GM11168 (cell line): ENCODE measurements around the gene FBXO30.

Source experiments
- in situ Hi-C: fragments of 300-500 bp; cut with MboI; formaldehyde crosslinking; loops from one replicate; pipeline ENCODE4 v1.12.0; 2022; ENCODE audit warnings: low sequenced_read_pairs; ENCODE audit not compliant: unreplicated experiment

Gene FBXO30

DNA sequence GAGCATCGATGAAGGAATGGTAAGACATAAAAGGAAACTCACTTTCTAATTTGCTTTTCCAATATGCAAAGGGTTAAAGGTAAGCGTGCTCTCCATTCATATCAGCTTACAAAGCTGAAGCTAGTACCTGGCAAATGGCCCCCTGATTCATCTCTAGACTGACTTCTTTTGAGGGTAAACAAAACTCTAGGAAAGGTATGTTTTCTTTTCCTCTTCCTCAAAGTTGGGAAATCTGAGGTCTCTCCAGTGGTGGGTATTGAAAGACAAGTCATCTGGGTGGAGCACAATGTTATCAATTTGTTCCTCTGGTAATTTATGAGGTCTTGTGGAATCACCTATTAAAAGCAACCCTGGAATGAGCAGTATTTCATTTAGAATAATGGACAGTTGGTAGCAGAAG, 7.9 kb upstream of the FBXO30 start:
- in situ Hi-C loops, result no loop called here

DNA sequence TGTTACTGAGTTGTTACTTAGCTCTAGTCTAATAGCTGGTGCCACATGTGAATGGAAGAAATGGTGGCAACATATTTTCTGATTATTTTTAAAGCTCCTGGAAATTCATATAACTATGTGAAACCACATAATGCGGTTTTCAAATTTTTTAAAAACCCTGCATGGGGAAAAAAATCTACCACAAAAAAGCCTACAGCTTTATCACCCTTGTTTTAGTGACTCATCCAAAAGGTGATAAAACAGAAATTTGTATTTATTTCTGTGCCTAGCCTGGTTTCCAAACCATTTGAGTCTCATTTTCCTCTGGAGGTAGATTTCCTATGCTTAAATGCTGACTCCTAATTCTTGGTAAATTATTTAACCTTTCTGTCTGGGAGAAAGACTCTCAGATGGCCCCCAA, 5.4 kb upstream of the FBXO30 start:
- in situ Hi-C loops, result no loop called here

DNA sequence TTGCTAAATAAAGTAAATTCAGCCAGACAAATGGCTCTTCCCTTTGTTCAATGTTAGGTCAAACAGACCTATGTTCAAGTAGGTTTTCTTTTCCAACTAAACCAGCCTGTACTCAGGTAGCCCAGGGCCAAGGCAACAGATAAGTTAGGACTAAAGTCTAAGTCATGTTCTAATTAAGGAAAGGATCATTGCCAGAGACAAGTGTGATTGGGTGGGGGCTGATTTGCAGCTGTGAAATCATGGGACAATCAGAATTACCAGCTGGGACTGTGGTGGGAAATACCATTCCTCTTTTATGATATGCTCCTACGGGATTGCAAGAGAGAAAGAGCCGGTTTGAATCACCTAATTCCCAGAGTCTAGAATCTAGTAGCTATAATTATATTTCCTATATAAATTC, 4.2 kb upstream of the FBXO30 start:
- in situ Hi-C loops, result no loop called here

DNA sequence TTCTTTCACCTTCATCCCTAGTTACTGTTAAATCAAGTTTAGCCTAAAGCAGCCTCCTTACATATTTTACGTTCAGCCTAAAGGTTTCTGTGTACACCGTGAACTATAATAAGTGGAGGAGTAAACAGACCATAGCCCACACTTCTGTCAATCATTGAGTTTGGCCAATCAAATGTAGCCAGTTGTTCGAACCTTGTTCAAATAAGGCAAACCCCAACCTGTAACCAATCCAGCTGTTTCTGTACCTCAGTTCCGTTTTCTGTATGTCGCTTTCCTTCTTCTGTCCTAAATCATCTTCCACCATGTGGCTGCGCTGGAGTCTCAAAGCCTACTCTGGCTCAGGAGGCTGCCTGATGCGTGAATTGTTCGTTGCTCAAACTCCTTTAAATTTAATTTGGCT, 1.8 kb upstream of the FBXO30 start:
- in situ Hi-C loops, result no loop called here

DNA sequence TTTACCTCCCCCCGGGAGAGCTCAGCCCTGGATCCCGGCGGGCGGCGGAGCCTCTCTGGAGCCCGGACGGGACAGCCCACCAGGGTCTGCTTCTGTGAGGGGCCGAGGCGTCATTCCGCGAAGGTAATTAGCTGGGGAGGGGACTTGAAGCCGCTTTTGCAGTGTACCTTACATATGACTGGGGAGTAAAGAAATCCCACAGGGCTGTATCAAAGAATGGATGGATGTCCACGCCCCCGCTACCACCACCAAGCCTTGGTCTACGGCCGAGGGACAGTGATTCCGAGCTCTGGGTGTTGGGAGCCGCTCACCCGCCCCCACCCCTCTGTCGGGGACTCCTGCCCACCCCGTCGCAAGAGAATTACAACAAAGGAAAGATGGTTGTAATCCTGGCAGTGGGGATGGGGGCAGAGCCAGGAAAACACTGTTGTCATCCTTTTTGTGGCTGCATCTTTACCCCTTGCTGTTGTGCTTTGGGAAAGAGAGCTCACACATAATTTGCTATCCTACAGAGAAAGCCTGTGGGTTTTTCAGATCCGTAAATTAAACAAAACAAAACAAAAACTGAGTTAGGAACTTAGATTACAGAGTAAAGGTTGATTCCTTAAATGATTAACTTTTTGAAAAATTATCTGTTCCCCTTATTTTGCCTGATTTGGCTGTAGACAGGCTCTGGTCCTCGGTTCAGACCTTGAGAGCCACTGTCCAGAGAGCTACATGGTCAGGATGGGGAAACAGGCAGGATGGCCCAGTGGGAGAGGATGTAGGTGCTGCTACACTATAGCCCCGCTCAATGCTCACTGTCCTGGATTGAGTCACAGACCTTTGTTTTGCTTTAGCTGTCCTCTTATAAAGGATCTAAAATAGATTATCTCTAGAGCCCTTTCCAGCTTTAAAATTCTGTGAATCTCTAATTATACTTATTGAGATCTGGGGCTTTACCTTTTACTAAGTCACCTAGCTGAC, 997 bp upstream of the FBXO30 start:
- in situ Hi-C loops, result no loop called here

DNA sequence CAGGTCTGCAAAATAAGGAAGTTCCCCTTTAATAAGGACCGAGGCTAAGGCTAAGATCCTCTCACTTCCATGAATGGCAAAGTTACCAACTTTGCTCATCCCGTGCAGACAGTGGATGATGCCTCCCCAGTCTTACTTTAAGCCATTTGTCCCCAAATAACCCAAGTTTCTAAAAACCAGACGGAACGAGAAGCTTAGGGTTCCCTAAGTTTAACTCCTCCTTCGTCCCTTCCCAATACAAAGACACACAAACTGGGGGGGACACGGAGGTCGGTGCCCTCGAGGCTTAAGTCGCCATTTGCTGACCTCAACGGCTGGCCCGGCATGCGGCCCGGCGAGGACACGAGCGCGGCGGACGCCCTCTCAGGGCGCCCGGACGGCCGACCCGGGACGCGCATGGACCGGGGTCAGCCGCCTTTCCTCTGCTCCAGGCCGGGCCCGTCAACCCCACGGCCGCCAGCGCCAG, 527 bp downstream of the FBXO30 start:
- in situ Hi-C loops, result no loop called here

DNA sequence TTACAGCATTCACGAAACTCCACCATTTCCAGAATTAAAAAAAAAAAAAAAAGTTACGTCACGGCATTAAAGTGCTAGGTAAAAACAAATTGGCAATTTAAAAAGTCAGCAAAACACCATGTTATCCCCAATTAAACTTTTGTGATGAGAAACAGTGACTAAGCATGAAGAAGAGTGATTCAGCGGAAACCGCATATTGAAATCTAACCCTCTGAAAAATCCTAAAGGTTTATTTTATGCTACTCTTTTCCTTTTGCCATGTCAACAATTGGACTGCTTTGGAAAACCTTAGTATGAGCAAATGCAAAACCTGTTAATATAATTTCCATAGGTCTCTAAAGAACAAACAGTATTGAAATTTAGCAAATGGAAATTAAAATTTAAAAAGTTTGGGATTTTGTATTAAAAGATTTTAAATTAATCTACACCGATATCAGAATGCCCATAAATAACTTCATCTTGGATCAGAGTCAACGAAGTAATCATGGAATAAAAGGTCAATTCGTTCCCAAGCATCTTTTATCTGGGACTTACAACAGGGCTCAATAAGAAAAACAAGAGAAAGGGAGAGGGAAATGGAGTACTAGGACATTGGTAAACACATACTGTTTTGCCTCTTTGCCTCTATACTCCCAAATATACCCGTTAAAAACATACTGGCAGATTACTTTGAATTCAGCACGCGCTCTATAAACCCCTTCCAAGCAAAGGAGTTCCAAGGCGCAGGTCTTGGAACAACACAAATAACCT, 1.1 kb downstream of the FBXO30 start:
- in situ Hi-C loops, result no loop called here

DNA sequence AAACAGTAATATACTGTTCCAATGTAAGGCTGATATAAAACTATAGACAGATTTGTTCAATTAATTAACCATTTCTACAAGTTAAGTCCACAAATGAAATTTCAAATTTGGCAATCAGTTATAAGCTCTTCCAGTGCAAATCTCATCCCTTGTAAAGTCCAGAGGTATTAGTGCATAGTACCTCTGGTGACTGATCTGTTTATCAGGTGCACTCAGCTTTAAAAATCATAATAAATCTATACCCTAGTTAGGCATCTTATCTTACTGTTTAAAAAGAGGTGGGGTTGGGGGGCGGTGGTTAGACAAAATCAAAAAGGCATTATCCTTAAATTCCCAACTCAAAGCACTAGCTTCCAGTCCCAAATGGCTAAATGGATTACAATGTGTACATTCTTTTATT, 2.9 kb downstream of the FBXO30 start:
- in situ Hi-C loops, result no loop called here

DNA sequence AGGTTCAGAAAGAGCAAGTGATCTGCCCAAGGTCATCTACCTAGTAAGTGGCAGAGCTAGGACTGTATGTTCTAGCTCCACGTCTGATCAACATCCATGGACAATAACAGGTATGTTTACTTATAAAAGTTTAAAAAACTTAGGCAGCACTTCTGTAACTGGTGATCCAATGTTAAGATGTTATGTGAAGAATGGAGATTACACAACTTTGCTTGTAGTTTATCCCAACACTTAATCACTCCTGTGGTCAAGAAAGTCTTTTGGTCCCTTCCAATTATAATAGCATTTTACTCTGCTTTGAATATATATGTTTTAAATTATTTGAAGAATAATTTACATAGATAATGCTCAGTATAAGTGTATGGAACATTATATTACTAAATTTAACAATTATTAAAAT, 4.8 kb downstream of the FBXO30 start:
- in situ Hi-C loops, result no loop called here

DNA sequence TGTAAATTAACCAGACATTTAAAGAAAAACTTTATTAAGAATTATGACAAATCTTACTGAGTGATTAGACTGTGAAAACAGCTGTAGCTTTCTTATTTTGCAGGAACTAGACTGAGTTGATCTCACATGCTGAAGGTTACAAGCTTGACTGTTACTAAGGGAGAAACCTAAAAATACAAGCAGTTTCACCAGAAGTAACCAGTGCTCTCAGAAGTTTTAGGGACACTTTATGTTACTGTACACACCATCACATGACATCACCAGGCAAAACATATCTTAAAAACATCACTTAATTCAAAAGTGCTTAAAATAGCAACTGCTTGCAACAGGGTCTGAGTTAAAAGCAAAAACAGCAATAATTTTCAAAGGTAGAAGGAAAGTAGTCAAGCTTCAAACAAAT, 5.4 kb downstream of the FBXO30 start:
- in situ Hi-C loops, result no loop called here

DNA sequence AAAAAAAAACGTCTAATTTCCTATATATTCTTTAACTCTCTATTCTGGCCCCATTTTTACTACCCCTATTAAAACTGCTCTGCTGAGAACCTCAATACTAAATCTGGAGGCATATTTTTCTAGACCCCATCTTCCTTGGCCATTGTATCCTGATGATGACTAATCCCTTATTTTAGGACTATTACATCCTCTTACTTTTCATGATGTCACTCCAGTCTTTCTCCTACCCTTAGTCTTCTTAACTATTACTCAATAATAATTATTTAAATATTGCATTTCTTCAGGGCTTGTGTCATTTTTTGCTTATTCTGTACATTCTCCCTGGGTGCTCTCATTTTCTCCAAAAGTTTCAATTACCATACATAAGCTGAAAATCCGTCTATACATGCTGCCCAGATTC, 6.4 kb downstream of the FBXO30 start:
- in situ Hi-C loops, result no loop called here

DNA sequence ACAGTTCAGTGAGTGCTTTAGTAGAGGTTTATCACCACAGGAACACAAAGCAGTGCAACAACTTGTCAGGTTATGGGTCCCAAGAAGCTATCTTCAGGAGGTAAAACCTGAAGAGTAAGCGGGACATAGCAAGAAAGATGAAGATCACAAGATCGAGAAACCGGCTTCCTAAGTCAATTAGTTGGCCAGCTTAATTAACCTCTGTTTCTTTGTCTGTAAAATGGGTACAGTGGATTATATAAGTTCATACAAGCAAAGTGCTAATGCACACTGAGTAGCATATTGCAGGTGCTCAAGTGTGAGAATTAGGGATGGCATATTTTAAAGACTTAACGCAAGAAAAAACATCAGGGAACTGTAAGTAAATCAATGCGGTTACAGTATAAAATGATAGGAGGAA, 12.5 kb downstream of the FBXO30 start:
- in situ Hi-C loops, result no loop called here

DNA sequence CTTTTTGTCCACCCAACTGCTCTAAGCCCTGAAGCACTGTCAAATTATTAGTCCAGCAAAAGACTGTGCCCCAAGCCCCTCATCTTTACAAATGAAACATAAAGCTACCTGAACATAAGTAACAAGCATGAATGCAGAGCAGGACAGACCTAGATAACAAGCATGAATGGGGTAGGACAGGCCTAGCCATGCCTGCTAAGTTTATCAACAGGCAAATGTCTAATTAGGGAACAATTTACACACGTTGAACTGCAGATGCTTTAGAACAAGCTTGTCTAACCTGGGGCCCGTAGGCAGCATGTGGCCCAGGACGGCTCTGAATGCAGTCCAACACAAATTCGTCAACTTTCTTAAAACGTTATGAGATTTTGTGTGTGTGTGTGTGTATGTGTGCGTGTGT, 13.6 kb downstream of the FBXO30 start:
- in situ Hi-C loops, result no loop called here

DNA sequence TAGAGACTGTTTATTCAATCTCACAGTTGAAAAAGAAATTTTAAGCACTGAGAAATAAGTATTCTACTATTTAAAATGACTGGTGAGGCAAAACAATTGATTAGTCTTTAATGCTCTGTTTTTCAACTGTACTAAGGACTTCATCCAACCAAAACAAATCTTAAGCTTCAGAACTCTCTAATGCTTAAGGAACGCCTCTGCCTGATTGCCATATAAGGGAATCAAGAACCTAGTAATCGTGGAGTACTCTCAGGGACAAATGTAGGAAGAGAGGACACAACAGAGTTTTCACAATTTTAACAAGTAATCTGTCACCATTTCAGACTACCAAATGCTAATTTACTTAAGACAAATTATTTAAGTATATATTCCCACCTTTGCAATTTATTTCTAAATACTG, 16.1 kb downstream of the FBXO30 start:
- in situ Hi-C loops, result no loop called here

DNA sequence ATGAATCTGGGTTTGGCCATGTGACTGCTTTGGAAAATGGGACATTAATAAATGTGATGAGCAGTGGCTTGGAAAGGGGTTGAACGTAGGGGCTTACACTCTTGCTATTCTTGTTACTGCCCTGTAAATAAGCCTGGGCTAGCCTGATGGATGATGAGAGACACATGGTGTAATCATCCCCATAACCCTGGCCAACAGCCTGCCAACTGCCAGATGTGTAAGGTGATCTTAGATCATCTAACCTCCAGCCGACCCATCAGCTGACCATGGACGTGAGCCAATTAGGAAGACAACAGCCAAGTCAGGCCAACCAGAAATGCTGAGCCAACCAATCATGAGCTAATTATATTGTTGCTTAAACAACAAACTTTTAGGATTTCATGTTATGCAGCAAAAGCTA, 25.2 kb downstream of the FBXO30 start:
- in situ Hi-C loops, result no loop called here

DNA sequence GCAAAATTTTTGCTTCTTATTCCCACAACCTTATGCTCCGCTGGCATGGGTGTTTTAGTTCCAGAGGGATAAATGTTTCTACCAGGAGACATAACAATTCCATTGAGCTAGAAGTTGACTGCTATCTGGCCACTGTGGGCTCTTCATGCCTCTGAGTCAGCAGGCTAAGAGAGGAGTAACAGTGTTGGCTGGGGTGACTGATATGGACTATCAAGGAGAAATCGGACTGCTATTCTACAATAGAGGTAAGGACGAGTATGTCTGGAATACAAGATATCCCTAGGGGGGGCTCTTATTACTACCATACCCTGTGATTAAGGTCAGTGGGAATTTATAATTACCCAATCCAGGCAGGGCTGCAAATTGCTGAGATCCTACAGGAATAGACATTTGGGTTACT, 26.9 kb downstream of the FBXO30 start:
- in situ Hi-C loops, result no loop called here

DNA sequence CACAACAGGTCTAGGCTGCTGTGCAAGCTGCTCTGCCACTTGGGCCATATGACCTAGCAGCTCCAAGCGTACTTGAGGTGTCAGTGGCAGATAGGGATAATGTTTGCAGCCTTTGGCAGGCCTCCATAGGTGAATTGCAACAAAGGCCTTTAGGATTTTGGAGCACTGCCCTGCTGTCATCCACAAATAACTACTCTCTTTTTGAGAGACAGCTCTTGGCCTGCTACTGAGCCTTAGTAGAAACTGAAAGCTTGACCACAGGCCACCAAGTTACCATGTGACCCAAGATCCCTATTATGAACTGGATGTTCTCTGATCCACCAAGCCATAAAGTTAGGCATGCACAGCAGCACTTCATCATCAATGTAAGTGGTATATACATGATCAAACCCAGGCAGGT, 29.9 kb downstream of the FBXO30 start:
- in situ Hi-C loops, result no loop called here

DNA sequence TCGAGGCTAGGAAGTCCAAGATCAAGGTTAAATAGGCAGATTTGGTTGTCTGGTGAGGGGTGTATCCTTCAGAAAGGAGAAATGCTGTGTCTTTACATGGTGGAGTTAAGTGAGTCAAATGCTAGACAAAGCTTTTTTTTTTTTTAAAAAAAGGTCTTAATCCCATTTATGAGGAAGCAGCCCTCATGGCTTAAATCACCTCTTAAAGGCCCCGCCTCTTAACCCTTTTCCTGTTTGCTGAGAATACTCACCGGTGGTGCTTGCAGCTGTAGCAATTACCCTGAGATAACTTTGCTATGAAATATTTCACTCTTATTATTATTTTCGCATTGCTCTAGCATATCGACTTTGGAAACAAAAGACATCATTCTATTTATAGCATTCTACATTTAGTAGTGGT, 30.8 kb downstream of the FBXO30 start:
- in situ Hi-C loops, result no loop called here

DNA sequence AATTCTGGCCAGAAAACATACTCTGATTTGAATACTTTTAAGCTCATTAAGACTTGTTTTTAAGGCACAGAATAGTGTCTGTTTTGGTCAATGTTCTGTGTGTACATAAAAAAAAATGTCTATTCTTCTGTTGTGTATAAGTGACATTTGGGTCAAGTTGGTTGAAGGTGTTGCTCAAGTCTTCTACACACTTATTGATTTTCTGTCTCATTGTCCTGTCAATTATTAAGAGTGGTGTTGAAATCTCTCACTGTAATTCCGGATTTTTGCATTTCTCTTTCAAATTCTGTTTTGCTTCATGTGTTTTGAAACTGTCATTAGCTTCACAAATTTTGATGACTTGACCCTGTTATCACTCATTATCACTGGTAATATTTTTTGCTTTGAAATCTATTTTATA, 41.7 kb downstream of the FBXO30 start:
- in situ Hi-C loops, result no loop called here

DNA sequence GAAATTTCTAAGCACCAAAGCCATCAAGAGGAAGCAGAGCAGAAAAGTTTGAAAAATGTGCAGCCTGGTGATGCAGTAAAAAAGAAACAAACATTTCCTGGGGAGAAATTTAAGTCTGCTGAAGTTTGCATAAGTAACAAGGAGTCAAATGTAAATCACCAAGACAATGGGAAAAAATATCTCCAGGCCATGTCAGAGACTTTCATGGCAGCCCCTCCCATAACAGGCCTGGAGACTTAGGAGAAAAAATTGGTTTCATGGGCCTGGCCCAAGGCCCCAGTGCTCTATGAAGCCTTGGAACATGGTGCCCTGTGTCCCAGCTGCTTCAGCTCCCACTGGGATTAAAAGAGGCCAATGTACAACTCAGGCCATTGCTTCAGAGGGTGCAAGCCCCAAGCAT, 49.1 kb downstream of the FBXO30 start:
- in situ Hi-C loops, result no loop called here

DNA sequence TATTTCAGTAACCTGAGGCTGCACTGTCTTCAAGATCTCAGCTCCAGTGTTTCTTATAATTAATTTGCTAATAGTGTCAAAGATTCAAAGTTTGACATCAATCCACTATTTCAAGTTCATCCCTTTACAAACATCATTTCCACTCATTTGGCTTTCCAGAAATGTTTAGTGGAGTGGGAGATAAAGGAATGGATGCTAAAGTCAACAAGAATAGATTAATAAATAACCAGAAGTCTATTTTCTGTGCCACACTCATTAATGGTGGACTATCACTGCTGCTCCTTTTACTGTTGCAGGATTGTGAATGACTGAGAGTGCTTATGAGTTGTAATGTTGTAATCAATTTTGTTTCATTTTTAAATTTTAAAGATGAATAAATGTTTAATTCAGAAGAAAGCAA, 50.9 kb downstream of the FBXO30 start:
- in situ Hi-C loops, result no loop called here

DNA sequence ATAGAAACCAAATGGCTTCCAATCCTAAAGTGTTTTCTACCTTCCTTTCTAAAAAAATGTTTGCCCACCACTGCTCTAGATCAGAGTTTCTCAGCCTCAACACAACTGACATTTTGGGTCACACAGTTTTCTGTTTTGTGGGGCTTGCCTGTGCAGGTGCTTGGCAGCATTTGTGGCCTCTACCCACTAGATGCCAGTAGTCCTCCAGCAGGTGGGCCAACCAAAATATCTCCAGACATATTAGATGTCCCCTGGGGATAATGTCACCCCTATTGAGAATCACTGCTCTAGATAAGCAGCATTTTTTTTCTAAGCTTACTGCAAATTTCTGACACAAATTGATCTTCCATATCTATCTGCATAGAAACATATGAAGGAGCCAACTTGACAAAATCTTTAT, 53.0 kb downstream of the FBXO30 start:
- in situ Hi-C loops, result no loop called here
